GM12878 (cell line): ENCODE measurements around the gene PSMD12.

Source experiments
- CHD1 ChIP-seq: IDR thresholded peaks from 2 replicates; pipeline ENCODE4 v1.6.1; 2012; ENCODE audit warnings: low read depth, low read length, improper control_type of control experiment
- EZH2 ChIP-seq: IDR thresholded peaks from 2 replicates; pipeline ENCODE4 v1.6.1; 2012; ENCODE audit warnings: low read depth, mild to moderate bottlenecking, control low read depth, inconsistent platforms, low read length, borderline replicate concordance; ENCODE audit not compliant: control insufficient read depth
- IRF4 ChIP-seq: IDR thresholded peaks from 2 replicates; pipeline ENCODE4 v1.6.1; 2011; ENCODE audit warnings: low read depth, low read length
- NR2C1 ChIP-seq: fragments of 450-650 bp; IDR thresholded peaks from 2 replicates; pipeline ENCODE4 v1.6.1; 2017; ENCODE audit warnings: antibody characterized with exemption, mild to moderate bottlenecking, moderate library complexity
- TF ChIP-seq, protein P1 (sequence below): fragments of 450-650 bp; IDR thresholded peaks from 2 replicates; pipeline ENCODE4 v1.6.1; 2017; ENCODE audit warnings: antibody characterized with exemption, mild to moderate bottlenecking, moderate library complexity
- TF ChIP-seq, protein P2 (sequence below), 3 experiments: IDR thresholded peaks in 2 of 3; conservative IDR thresholded peaks in 1 of 3; 2 replicates each; pipeline ENCODE4 v1.5.1; 2011; ENCODE audit warnings: low read depth in 3 of 3, low read length in 3 of 3, mild to moderate bottlenecking in 3 of 3, control low read depth in 2 of 3, moderate library complexity in 2 of 3, inconsistent platforms in 1 of 3, mixed read lengths in 1 of 3; ENCODE audit not compliant: control insufficient read depth in 2 of 3, insufficient read depth in 1 of 3; ENCODE audit errors: extremely low read depth in 1 of 3

GRCh38 chr17:67385122-67385988 lies 19.0 kb upstream of the PSMD12 start:
- TF ChIP-seq, protein P1, sequence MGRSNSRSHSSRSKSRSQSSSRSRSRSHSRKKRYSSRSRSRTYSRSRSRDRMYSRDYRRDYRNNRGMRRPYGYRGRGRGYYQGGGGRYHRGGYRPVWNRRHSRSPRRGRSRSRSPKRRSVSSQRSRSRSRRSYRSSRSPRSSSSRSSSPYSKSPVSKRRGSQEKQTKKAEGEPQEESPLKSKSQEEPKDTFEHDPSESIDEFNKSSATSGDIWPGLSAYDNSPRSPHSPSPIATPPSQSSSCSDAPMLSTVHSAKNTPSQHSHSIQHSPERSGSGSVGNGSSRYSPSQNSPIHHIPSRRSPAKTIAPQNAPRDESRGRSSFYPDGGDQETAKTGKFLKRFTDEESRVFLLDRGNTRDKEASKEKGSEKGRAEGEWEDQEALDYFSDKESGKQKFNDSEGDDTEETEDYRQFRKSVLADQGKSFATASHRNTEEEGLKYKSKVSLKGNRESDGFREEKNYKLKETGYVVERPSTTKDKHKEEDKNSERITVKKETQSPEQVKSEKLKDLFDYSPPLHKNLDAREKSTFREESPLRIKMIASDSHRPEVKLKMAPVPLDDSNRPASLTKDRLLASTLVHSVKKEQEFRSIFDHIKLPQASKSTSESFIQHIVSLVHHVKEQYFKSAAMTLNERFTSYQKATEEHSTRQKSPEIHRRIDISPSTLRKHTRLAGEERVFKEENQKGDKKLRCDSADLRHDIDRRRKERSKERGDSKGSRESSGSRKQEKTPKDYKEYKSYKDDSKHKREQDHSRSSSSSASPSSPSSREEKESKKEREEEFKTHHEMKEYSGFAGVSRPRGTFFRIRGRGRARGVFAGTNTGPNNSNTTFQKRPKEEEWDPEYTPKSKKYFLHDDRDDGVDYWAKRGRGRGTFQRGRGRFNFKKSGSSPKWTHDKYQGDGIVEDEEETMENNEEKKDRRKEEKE: no peak
- TF ChIP-seq, protein P2, sequence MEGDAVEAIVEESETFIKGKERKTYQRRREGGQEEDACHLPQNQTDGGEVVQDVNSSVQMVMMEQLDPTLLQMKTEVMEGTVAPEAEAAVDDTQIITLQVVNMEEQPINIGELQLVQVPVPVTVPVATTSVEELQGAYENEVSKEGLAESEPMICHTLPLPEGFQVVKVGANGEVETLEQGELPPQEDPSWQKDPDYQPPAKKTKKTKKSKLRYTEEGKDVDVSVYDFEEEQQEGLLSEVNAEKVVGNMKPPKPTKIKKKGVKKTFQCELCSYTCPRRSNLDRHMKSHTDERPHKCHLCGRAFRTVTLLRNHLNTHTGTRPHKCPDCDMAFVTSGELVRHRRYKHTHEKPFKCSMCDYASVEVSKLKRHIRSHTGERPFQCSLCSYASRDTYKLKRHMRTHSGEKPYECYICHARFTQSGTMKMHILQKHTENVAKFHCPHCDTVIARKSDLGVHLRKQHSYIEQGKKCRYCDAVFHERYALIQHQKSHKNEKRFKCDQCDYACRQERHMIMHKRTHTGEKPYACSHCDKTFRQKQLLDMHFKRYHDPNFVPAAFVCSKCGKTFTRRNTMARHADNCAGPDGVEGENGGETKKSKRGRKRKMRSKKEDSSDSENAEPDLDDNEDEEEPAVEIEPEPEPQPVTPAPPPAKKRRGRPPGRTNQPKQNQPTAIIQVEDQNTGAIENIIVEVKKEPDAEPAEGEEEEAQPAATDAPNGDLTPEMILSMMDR (IDR thresholded peaks at IDR 0.05 in 2 of 3, conservative IDR thresholded peaks at IDR 0.05 in 1 of 3; ENCODE audit: control insufficient read depth in 2 of 3, extremely low read depth in 1 of 3, insufficient read depth in 1 of 3, low read depth in 3 of 3, low read length in 3 of 3): no peak
- TF ChIP-seq EZH2 (no peak), CHD1 (no peak), NR2C1 (no peak), IRF4 (no peak)
